ENCODE data around the gene PTPA. TPM values are rescaled to one million over a fixed set of nuclear protein-coding genes. Genes with fewer than 3 reads are reported as not detected.
"Not testable (repeated sequence)": the region's sequence is repeated elsewhere in the genome, so short reads cannot be mapped to it uniquely, and the experiment has no call there.

PTPA gene
- total RNA-seq, 1 donor from 2014 or later = 115 TPM

DNA sequence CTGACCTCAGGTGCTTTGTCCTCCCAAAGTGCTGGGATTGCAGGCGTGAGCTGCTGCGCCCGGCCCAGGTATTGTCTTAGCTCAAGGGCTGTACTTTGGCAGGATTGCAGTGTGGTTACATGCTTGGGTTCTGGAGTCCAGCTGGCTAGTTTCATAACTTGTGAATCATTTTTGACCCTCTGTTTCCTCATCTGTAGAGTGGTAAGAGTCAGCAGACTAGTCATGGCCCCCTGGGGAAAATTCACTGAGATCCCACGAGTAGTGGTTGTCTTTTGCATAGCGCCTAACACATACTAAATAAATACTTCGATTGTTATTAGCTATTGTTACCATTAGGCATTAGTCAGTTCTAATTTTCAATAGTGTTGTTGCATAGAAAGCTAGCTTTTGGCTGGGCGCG lies 14.3 kb downstream of the PTPA start:
- Histone ChIP-seq H3K36me3 (peaks cover 80% of the 10 kb centered on the region), H3K4me1 (peaks cover 7% of the 10 kb centered on the region), H3K27ac (no peak overlapping the region), H3K4me3 (no peak overlapping the region), H3K27me3 (no peaks in the 10 kb centered on the region), H3K9me3 (no peaks in the 10 kb centered on the region)
- DNase-seq (no peak), ATAC-seq (no peak)
- intact Hi-C loops (cut with DNase I) = no loop called here
- TF ChIP-seq, protein P1, sequence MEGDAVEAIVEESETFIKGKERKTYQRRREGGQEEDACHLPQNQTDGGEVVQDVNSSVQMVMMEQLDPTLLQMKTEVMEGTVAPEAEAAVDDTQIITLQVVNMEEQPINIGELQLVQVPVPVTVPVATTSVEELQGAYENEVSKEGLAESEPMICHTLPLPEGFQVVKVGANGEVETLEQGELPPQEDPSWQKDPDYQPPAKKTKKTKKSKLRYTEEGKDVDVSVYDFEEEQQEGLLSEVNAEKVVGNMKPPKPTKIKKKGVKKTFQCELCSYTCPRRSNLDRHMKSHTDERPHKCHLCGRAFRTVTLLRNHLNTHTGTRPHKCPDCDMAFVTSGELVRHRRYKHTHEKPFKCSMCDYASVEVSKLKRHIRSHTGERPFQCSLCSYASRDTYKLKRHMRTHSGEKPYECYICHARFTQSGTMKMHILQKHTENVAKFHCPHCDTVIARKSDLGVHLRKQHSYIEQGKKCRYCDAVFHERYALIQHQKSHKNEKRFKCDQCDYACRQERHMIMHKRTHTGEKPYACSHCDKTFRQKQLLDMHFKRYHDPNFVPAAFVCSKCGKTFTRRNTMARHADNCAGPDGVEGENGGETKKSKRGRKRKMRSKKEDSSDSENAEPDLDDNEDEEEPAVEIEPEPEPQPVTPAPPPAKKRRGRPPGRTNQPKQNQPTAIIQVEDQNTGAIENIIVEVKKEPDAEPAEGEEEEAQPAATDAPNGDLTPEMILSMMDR (IDR thresholded peaks at IDR 0.05) = no peak

DNA sequence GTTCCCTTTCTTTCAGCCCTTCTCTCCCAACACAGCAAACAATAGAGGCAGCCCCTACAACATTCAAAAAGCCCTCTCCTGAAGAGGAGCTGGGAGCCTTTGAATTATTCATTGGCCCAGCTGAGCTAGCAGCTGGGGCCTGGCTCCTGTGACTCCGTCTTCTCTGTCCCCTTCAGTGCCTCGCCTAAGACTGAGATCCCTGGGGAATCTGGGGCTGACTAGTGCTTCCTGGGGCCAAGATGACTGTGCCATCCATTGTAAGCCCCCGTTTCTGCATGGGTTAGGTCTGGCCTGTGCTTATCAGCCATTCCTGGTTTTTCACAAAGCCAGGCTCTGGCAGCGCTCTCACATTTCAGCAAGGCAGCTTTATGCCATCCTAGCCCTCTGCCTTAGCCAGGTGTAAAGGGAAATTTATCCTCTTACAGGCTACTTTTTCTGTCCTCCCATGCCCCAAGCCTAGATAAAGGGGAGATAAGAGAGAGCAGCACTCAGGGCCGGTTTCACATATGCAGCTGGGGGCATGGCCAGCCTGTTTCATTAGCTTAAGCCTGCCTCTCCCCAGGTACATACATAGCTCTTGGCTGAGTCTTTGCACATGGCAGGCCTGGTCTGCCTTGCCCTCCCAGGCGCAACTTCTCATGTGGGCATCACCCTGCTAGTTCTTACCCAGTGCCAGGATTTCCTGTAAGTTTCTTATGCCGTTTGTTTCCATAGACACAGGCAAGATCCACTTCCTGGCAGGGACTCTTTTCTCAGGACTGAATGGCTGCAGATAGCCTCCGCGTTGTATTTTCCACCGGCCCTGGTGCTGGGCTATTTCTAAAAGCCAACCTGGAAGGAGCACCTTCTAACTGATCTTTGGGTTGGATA lies 15.8 kb downstream of the PTPA start:
- intact Hi-C loops (cut with DNase I) = no loop called here
- peaks cover 73% of the 10 kb centered on the region for H3K36me3 ChIP-seq

DNA sequence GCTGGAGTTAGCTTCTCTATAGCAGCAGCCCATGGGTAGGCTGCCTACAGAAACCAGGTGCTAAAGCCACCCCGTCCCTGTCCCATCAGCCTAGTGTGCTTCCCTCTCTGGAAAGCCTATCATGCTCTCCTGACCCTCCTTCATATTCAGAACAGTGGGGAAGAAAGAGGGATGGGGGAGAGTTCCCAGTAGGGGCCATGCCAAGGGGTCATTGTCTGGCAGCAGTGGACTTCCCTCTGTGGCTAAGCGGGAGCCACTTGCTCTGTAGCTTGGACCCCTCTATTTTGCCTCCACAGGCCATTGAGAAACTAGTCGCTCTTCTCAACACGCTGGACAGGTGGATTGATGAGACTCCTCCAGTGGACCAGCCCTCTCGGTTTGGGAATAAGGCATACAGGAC lies 17.5 kb downstream of the PTPA start:
- Histone ChIP-seq H3K27ac (no peak overlapping the region), H3K9me3 (no peaks in the 10 kb centered on the region), H3K36me3 (peaks cover 63% of the 10 kb centered on the region), H3K27me3 (no peaks in the 10 kb centered on the region), H3K4me1 (peaks cover 3% of the 10 kb centered on the region), H3K4me3 (no peak overlapping the region)
- intact Hi-C loops (cut with DNase I) = no loop called here
- ATAC-seq (no peak), DNase-seq (no peak)
- TF ChIP-seq, protein P1 (IDR thresholded peaks at IDR 0.05) = no peak

More for the DNA sequence above, 15.8 kb downstream of the PTPA start:
- TF ChIP-seq, protein P1 (IDR thresholded peaks at IDR 0.05) = no peak
- no peak overlapping the region for H3K4me3 ChIP-seq
- H3K4me1 ChIP-seq = peaks cover 2% of the 10 kb centered on the region
- no peaks in the 10 kb centered on the region for H3K27me3 ChIP-seq
- ATAC-seq = no peak
- DNase-seq = no peak
- no peak overlapping the region for H3K27ac ChIP-seq
- no peaks in the 10 kb centered on the region for H3K9me3 ChIP-seq

DNA sequence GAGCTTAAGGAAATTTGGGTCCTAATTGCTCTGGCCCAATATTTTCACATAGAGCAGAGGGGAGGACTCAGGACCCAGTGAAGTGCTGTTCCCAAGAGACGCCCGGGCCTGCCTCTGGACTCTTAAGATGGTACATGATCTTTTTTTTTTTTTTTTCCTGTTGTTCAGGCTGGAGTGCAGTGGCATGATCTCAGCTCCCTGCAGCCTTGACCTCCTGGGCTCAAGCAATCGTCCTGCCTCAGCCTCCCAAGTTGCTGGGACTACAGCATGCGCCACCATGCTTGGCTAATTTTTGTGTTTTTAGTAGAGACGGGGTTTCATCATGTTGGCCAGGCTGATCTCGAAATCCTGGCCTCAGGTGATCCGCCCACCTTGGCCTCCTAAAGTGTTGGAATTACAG lies 19.1 kb downstream of the PTPA start:
- H3K9me3 ChIP-seq; intact Hi-C loops (cut with DNase I); H3K4me3 ChIP-seq; H3K4me1 ChIP-seq; DNase-seq; ATAC-seq; H3K27me3 ChIP-seq; H3K27ac ChIP-seq: not testable (repeated sequence)
- H3K36me3 ChIP-seq = peaks cover 61% of the 10 kb centered on the region

DNA sequence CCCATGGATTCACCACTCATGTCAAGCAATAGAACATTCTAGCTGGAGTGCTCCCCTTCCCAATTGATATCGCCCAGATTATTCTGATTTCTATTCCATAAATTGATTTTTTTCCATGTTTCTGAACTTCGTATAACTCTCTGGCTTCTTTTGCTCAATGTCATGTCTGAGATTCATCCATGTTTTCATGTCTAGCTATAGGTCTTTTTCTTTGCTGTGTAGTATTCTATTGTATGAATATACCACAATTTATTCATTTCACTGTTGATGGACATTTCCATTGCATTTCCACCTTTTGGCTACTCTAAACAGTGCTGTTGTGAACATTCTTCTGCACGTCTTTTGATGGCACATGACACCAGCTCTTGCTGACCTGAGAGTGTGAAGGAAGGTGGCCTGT lies 19.6 kb downstream of the PTPA start:
- intact Hi-C loops (cut with DNase I) = no loop called here
- H3K36me3 ChIP-seq = peaks cover 66% of the 10 kb centered on the region

More for the DNA sequence above, 19.6 kb downstream of the PTPA start:
- Histone ChIP-seq H3K27ac (no peak overlapping the region), H3K9me3 (no peaks in the 10 kb centered on the region), H3K27me3 (no peaks in the 10 kb centered on the region), H3K4me1 (peaks cover 3% of the 10 kb centered on the region), H3K4me3 (no peak overlapping the region)
- DNase-seq (no peak), ATAC-seq (no peak)
- TF ChIP-seq, protein P1 (IDR thresholded peaks at IDR 0.05) = no peak
